Activated T-cell treated with anti-CD3 and anti-CD28 coated beads for 48 hours (primary cell): ENCODE measurements around the gene TTLL6.
"Not testable (repeated sequence)": the region's sequence is repeated elsewhere in the genome, so short reads cannot be mapped to it uniquely, and the experiment has no call there.

ENCODE experiments used
- DNase-seq: peaks from one replicate; pipeline ENCODE4 v3.0.0-alpha.2; 2020; ENCODE audit warnings: low read depth

Gene TTLL6

DNA sequence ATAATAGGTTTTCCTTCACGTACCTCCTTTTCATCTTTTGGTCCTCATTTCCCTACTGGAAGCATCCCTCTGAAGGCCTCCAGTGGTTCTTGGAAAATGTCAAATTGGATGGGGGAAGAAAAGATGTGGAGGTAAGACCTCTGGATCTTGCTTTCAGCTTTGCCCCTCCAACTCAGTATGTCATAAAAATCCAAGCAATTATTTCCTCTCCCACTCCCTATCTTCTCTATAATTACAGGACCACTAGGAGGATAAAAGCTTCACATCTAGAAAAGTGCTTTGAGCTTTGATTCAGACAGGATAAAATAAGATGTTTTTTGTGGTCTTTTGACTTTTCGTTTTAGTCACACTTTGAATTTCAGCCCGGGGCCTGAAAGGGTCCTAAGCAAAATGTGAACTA, 1.7 kb downstream of the TTLL6 start:
- DNase-seq: no peak

DNA sequence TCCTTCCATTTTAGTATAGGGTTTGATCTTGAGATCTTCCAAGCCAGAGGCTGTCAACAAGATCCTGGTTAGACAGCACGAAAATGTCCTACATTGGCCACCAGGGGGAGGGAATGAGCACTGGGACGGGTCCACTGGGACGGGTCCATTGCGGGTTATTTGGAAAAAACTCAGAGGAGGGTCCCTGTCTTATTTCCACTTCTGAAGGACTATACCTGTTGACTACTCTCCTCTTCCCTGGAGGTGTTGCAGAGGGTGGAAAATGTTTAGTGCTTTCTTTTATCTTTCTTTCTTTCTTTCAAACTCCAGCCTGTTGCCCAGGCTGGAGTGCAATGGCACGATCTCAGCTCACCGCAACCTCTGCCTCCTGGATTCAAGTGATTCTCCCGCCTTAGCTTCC, 2.5 kb downstream of the TTLL6 start:
- DNase-seq: no peak

DNA sequence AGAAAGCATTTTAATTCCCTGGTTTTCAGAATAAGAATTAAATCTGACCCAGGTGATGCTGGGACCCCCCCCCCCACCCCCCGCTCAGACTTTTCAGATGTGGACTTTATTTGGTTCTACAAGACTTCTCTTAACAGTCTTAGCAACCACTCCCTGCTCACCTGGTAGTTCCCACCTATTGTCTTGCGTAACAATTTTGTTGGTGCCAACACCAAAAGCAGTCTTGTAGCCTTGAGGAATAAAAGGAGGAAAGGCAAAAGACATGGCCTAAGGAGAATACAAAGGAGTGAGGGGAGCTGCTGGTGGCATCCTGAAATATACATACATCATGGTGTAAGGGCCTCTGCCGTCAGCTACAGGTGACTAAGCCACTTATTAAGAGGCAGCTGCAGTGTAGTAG, 5.0 kb downstream of the TTLL6 start:
- no peak for DNase-seq

DNA sequence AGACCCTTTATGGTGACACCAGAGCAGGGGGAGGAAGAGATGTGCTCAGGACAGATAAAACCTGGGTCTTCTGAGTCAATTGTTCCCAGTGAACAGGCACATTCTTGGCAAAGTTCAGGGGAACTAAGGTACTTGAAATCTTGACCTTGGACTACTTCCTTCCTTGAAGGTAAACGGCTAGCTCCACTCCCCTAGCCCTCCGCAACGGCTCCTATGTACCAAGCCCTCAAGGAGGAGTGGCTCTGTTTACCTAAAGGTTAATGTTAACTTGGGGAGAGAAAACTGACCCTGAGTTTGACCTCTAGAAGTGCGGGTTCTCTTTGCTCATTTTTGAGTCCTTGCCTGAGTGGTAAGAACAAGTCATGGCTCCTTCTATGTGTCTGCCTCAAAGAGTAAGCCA, 7.8 kb downstream of the TTLL6 start:
- no peak for DNase-seq

DNA sequence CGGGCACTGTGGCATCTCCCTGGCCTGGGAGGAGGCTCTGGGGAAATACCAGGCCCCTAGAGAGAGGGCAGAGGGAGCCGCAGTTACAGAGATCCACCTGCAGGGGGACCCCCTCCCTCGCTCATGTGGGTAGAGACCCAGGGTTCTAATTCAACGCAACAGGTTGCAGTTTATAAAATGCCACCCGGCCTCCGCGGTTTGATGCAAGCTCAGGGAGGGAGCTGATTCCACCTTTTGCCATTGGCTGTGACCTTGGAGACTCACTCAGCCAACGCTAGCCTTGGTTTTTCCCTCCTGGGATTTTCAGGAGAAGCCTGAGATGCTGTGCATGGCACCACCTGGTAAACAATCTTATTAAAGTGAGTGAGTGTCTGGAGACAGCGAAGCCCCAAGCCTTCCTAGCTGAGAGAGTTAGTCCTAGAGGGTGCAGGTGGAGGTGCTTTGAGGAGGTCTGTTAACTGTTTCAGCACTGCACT, 12.1 kb downstream of the TTLL6 start:
- DNase-seq: peak; percentile 61

DNA sequence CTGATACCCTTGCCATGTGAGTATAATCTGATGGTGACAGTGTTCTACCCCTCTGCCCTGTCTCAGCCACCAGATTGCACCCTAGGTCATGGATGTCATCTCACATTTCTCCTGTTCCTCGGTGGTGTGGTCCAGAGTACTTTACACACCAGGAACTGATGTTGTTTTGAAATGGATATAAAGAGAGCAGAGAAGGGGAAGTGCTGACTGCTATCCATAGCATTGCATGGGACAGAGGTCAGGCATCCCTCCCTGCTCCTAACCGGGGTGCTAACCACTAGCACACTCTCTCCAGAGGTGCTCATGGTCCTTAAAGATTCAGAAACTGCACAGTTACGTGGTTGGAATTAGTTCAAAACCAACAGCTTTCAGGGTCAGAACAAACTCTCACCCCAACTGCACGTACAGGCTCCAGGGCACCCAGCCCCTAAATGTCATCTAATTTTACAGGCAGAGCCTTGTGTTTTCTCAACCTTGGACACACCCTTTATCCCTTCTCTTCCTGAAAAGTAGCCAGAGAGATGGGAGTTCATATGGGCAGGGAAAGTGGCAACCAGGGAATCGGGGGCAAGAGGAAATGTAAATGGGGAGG, 16.3 kb downstream of the TTLL6 start:
- no peak for DNase-seq

DNA sequence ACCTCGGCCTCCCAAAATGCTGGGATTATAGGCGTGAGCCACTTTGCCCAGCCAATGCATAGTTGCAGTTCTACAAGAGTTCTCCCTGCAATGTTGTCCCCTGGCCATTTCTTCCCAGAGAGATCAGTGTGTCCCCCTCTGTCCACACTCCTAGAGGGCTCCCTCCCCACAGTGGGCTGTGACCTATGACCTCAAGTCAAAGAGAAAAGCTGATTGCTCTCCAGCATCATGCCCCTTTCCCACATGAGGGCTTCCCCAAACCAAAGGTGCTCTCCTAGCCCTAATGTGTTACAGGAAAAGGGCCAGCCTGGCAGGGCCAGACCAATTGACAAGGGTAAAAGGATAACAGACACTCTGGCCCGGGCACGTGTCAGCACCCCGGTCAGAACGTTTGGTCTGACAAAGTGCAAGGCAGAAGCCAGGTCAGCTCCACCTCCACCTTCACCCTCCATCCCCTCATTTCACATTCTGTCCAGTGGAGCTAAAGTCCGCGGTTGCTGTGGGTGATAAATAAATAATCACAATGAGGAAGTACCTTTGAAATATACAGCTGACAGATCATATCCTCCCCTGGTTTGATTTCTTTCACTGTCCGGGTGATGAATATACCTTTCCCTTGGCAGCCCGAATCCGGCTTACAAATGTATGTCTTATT, 17.8 kb downstream of the TTLL6 start:
- no peak for DNase-seq

DNA sequence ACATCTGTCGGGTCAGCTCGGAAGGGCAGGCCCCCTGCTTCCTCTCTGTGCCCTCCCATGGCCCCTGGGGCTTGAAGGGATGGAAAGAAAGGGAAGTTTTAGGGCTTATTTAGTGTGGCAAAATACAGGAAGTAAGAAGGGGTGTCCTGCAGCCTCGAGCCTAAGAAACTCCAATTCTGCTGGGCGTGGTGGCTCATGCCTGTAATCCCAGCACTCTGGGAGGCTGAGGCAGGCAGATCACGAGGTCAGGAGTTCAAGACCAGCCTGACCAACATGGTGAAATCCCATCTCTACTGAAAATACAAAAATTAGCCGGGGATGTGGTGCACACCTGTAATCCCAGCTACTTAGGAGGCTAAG, 20.9 kb downstream of the TTLL6 start:
- DNase-seq: not testable (repeated sequence)

DNA sequence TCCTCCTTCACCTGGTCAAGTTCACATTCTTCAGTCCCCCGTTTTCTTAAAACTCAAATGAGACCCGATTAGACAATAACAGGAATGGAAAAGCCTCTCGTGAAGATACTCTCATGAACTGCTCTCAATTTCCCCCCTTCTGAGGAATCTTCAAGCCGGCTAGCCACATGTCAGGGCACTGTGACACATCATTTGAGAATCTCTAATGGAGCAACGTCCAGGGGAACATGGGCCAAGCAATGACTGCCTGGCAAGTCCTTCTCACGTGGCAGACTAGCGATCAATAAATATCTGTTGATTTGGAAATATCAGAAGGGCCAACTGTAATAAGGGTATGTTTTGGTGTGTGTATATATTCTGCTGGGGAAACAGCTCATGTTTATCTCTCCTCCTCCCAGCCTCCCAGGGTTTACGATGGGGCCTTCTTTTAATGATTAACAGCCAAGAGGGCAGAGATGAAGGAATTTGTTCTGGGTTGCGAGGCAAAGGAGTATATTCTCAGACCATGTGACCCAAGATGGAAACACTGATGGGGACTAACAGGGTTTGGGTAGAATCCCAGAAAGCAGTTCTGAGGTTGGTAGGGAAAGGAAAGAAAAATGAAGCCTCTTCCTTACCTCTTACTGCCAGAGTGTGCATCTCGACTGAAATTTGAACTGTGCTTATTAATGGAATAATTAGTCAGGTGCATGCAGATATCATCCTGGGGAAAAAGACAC, 21.4 kb downstream of the TTLL6 start:
- DNase-seq: no peak

DNA sequence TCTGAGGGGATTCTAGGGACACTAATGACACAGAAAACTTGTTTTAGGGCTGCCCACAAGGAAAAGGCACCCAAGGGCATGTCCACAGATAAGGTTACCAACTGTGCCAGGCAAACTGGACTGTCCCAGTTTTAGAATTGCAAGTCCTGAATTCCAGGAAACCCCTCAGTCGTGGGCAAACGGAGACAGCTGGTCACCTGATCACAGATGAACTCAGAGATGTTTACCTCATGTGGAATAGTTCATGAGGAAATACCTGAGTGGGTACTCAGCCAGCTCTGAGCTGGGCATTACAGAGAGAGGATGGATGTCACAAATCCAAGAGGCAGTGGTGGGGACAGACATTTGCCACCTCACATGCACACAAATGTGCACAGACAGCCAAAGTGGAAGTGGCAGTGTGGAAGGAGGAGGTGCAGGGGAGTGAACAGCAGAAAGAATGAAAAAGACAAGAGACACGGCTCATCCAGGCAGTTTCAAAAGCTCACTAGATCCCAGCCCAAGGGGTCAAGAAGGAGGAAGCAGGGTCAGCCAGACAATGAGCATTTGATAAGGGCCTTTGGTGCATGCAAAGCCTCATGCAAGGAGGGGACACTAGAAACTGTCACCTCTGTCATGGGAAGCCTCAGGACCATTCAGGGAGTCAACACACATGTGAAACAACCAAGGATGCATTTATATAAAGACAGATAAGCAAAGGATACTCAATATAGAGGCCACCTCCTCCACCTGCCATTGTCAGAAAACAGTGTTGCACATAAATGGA, 24.8 kb downstream of the TTLL6 start:
- no peak for DNase-seq

DNA sequence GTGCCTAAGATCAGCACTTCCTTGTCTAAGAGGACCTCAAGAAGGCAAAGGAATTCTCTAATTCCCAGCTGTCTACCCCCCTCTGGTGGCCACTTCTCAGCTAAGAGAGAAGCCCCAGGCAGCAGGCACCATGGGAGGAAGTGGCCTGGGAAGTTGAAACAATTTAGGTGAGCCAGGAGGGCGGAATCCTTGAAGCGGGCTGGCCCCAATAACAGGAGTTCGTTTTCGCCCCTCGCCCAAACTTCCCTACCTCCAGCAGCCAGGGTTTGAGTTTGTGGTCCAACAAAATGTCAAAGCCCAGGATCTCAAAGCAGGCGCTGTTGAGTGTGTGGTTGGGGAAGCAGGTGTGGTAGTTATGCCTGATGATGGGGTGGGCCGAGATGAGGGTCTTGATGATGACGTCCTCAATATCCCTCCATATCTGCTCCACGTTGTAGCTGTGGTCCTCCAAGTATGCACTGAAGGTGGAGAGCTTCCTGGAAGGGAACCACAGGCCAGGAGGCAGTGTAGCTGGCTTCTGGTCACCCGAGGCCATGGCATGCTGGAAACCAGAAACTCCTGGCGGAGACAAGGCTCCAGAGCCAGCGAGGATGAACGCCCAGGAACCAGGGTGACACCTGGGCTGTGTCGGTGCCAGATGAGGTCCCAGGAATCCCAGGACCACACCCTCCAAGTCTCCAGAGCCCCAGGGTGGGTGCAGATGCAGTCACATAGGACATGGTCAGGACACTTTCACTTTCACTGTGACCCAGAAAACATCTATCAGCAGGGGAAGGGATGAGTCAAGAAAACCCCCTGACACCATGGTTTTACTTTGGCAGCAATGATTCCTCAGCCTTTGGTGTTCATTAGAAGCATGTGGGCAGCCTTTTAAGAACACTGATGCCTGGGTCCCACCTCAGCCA, 25.6 kb downstream of the TTLL6 start:
- DNase-seq: peak; percentile 15

DNA sequence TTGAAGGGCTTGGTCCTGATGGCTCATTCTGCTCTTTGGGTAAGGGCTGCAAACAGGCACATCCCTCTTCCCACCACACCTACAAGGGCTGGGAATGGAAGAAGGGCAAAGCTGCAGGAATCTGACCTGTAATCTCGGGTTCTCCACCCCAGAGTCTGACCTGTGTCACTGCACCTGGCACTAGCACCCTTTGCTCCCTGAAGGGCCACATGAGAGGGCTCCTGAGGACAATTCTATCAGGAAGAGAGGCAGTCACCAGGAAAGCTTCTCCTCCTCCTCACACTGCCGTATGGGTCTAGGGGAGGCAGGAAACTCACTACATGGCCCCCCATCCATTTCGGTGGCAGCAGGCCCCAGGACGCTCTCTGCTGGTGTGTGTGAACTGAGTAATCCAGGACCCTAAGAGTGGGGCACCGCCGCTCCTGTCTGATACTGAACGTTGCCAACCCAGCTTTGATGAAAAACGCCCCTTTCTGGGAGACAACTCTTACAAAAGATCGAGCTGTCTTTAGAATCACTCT, 26.4 kb downstream of the TTLL6 start:
- DNase-seq: no peak

DNA sequence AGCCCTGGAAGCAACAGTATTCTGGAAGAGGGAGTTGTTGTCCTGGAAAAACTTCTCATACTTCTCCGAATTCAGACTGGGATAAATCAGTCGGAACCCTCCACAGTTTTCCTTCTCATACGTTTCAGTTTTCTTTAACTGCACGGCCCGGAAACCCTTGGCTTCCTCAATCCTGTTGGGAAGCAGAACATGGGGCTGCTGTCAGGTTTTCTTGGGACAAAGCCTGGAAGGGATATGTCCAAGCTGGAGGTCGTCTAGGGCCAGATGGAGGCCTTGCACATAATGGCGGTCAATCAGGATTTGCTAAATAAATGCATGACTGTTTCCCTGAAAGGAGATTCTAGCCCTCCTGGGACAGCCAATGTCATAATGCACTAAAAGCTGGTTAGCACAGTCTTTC, 29.2 kb downstream of the TTLL6 start:
- DNase-seq: no peak

DNA sequence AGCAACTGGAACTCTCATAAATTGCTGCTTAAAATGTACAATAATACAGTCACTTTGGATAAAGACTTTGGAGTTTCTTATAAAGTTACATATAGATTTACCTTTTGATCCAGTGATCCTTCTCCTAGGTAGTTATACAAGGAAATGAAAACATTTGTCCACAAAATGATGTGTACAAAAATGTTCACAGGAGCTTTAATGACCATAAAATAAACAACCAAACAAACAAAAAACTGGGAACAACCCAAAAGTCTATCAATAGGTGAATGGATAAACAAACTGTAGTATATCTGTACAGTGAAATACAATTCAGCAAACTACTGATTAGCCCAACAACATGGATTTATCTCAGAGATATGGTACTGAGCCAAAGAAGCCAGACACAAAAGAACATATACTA, 37.6 kb downstream of the TTLL6 start:
- DNase-seq: no peak

DNA sequence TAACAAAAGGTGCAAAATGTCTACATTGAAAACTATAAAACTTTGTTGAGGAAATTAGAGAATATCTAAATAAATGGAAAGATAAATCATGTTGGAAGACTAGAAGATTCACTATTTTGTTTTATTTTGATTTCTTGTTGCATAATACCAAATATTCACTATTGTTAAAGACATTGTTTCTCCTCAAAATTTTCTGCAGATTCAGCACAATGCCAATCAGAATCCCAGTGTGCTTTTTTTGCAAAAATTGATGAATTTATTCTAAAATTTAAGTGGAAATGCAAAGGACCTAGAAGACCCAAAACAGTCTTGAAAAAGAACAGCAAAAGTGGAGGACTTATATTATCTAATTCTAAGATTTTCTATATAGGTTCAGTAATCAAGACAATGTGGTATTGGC, 40.4 kb downstream of the TTLL6 start:
- no peak for DNase-seq

DNA sequence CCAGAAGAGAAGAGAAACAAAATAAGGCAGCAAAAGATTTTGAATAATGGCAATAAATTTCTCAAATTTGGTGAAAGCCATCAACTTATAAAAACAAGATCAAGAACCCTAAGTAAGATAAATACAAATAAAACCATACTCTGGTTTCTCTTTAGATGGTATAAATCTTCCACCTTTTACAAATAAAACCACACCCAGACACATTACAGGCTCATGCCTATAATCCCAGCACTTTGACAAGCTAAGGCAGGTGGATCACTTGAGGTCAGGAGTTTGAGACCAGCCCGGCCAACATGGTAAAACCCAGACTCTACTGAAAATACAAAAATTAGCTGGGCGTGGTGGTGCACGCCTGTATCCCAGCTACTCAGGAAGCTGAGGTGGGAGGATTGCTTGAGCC, 43.8 kb downstream of the TTLL6 start:
- DNase-seq: no peak

DNA sequence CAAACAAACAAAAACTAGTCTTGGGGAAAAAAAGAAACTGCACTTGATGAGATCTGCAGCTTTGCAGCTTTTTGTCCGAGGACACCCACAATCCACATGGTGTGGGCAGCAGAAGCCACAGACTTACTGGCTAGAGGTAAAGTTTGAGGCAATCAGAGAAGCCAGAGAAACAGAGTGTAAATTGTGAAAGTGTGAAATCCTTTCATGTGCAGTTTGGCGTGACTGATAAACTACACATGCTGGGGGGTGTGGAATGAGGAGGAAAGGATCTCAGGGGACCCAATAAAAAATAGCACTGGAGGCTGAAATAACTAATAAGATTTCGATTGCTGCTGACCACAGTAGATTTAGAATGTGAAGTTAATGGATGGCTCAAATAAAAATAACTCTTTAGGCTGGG, 46.1 kb downstream of the TTLL6 start:
- no peak for DNase-seq

DNA sequence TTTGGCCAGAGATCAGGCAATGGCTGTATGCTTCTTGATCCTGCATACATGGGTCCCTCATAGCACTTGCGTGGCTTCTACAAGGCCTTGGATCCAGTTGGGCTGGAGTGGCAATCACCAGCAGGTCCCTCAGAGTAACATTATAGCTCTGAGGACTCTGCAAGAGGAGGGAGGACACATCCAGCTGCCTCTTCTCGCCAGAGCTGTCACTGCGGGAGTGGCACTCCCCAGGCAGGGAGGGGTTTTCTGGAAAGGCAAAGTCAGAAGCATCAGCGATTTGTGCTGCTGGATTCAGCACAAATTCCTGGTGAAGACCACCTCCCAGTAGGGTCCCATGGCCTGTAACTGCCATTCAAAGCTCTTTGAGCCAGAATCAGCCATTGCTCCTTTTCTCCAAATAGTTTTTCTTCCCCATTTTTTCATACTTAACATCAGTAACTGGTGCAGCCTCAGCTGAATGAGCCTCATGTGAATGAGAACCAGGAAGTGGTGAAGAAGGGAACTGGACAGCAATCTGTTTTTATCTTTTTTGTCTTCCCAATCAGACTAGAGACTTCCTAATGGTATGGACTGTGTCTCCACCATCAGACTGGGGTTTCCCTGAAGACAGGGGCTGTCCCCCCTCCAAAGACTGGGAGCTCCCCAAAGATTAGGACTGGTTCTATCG, 47.9 kb downstream of the TTLL6 start:
- no peak for DNase-seq

DNA sequence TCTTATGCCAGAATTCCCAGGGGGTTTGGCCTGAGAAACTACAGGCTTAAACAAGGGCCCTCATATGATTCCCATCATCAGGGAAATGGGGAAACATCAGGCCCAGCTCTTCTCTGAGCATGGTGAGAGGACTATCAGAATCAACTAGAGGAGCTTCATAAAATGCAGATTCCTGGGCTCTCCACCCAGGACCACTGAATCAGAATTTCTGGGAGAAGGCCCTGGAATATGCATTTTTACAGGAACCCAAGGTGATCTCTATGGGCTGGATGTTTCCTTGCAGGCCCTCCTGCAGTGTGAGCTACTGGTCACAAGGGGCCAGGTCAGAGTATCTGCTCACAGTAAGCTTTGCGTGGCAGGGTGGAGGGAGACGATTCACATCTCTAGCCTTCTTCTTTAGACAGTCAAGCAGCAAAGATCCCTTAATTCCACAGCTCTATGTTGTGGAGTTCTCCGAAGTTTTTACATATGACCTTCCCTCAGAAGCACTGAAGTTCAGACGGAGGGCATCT, 49.7 kb downstream of the TTLL6 start:
- no peak for DNase-seq

DNA sequence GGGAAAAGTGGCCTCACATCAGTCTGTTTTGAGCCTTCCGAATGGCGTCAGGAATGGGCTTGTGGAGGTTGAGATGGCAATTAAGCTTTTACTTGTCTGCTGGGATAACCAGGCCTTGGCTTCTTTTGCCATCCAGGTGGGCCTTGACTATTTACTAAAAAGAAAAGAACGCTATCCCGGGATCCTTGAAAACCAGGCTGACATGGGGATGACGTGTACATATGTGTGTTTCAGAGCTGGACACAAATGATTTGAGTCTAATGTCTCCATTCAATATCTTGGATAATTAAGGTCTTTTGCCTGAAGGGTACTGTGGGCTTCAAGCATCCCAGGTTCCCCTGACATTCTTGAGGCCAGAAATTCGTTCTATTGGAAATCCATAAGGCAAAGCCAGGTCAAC, 55.9 kb downstream of the TTLL6 start:
- DNase-seq: no peak

DNA sequence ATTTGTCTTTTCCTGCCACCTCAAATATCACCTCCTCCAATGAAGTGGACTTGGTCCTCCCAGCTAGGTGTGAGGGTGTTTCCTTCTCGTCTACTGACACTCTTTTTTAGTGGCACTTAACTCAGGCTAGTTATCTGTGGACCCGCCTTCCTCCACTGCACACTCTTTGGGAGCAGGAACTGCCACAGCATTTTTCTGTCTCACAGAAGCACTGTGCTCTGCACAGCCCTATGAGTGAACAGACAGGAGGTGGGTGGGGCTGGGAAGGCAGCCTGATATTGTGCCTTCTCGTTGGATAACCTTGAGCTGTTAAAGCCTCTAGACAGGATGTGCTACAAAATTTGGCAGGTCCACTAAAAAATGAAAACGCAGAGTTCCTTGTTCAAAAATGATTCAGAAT, 56.6 kb downstream of the TTLL6 start:
- no peak for DNase-seq
